ENCODE measurements around the gene ARL8B. TPM values are rescaled to one million over a fixed set of nuclear protein-coding genes. Genes with fewer than 3 reads are reported as not detected.

ARL8B gene
- polyA plus RNA-seq, 1 of the 3 experiments (the other 2 are of a cell fraction), result 21.9 TPM

GRCh38 chr3:5165698-5166097 is 43.6 kb downstream of the ARL8B start:
- Histone ChIP-seq H3K36me3 (replicated peaks in 1 of 2; ENCODE audit: control insufficient read depth in 1 of 2, insufficient read depth in 2 of 2, low read length in 1 of 2) (peaks cover 0 to 5% of the 10 kb centered on the region in 2 experiments), H4K20me1 (ENCODE audit: insufficient read depth) (peaks cover 41% of the 10 kb centered on the region), H3F3A (replicated peaks; ENCODE audit: insufficient read depth) (peaks cover 11% of the 10 kb centered on the region), H3K27me3 (ENCODE audit: insufficient read depth) (no peaks in the 10 kb centered on the region), H3K9me3 (no peaks in the 10 kb centered on the region), H3K79me2 (ENCODE audit: insufficient read depth) (peaks cover 93% of the 10 kb centered on the region), H3K9ac (no peak overlapping the region), H3K4me1 (ENCODE audit: control insufficient read depth in 1 of 2, insufficient read depth in 2 of 2, low read depth in 1 of 2, low read length in 1 of 2) (peaks cover 6 to 18% of the 10 kb centered on the region in 2 experiments; a peak in 3 of 4 replicates), H3K9me2 (no peaks in the 10 kb centered on the region), H3K4me2 (no peak overlapping the region), H3K4me3 (ENCODE audit: low read depth in 2 of 2, low read length in 1 of 2) (no peak overlapping the region), H3K27ac (ENCODE audit: low read depth in 2 of 2, low read length in 1 of 2) (no peak overlapping the region), H2AFZ (ENCODE audit: low read depth) (no peak overlapping the region)
- DNase-seq, result no peak
- POLR2A ChIA-PET, result no interaction called here
- TF ChIP-seq IRF3 (IDR thresholded peaks at IDR 0.05; ENCODE audit: low read depth, low read length), result no peak
- TF ChIP-seq CHD2 (IDR thresholded peaks at IDR 0.05; ENCODE audit: low read length, partially characterized antibody), result no peak
- no peak for TF ChIP-seq MAX (IDR thresholded peaks at IDR 0.05; ENCODE audit: low read depth)
- no peak for TF ChIP-seq REST (IDR thresholded peaks at IDR 0.05; ENCODE audit: low read depth, low read length)
- WGBS (ENCODE audit: low lambda C conversion rate), result 99% methylated on average over 4 of the region's 4 CpGs
- CTCF ChIA-PET, result no interaction called here

- TF ChIP-seq NRF1 (IDR thresholded peaks at IDR 0.05; ENCODE audit: low read depth, low read length) (no peak), RFX5 (IDR thresholded peaks at IDR 0.05; ENCODE audit: low read length) (no peak), CHD2 (IDR thresholded peaks at IDR 0.05; ENCODE audit: low read length, partially characterized antibody) (no peak), EZH2phosphoT487 (IDR thresholded peaks at IDR 0.05; ENCODE audit: borderline replicate concordance, low read depth) (no peak), TCF12 (IDR thresholded peaks at IDR 0.05) (no peak), RAD21 (IDR thresholded peaks at IDR 0.05; ENCODE audit: low read length) (no peak), GABPA (IDR thresholded peaks at IDR 0.05; ENCODE audit: low read depth) (no peak), FOXM1 (IDR thresholded peaks at IDR 0.05; ENCODE audit: low read depth) (no peak), RCOR1 (IDR thresholded peaks at IDR 0.05; ENCODE audit: low read length) (no peak), PBX3 (IDR thresholded peaks at IDR 0.05) (no peak), GATA2 (CRISPR knock-in tag; IDR thresholded peaks at IDR 0.05) (no peak), CTCF (IDR thresholded peaks at IDR 0.05) (no peak)
- peaks cover 90% of the 10 kb centered on the region for H3K79me2 ChIP-seq (ENCODE audit: insufficient read depth)
- H3K4me3 ChIP-seq (ENCODE audit: low read depth in 2 of 2, low read length in 1 of 2), result no peak overlapping the region
- peaks cover 3 to 7% of the 10 kb centered on the region in 2 experiments; a peak in 2 of 4 replicates for H3K4me1 ChIP-seq (ENCODE audit: control insufficient read depth in 1 of 2, insufficient read depth in 2 of 2, low read depth in 1 of 2, low read length in 1 of 2)
- H2AFZ ChIP-seq (ENCODE audit: low read depth), result no peak overlapping the region
- 90% methylated on average over 2 of the region's 2 CpGs for WGBS (ENCODE audit: low lambda C conversion rate)
- POLR2A ChIA-PET, result no interaction called here
- peaks cover 7% of the 10 kb centered on the region for H3F3A ChIP-seq (replicated peaks; ENCODE audit: insufficient read depth)
- H3K4me2 ChIP-seq, result no peak overlapping the region
- no peak for DNase-seq
- CTCF ChIA-PET, result interaction anchor here (1.0 kb wide), 1 partner anchor 19 kb away, joined by 3 read pairs; no protein-coding TSS in a partner anchor
- H3K27ac ChIP-seq (ENCODE audit: low read depth in 2 of 2, low read length in 1 of 2), result no peak overlapping the region
- H3K36me3 ChIP-seq (replicated peaks in 1 of 2; ENCODE audit: control insufficient read depth in 1 of 2, insufficient read depth in 2 of 2, low read length in 1 of 2), result peaks cover 0 to 15% of the 10 kb centered on the region in 2 experiments
- H3K9ac ChIP-seq, result no peak overlapping the region
- no peaks in the 10 kb centered on the region for H3K9me3 ChIP-seq
- H4K20me1 ChIP-seq (ENCODE audit: insufficient read depth), result peaks cover 29% of the 10 kb centered on the region
- H3K9me2 ChIP-seq, result no peaks in the 10 kb centered on the region
- H3K27me3 ChIP-seq (ENCODE audit: insufficient read depth), result no peaks in the 10 kb centered on the region
Measured at GRCh38 chr3:5166846-5167245, 44.8 kb downstream of the ARL8B start.
